Measurements from ENCODE around the gene STXBP6. TPM values are rescaled to one million over a fixed set of nuclear protein-coding genes. Genes with fewer than 3 reads are reported as not detected.
A peak's percentile ranks its signal among the peaks of the same experiment; 100 is the strongest.

The STXBP6 gene
- total RNA-seq, 1 donor from 2014 or later, result 27.1 TPM

DNA sequence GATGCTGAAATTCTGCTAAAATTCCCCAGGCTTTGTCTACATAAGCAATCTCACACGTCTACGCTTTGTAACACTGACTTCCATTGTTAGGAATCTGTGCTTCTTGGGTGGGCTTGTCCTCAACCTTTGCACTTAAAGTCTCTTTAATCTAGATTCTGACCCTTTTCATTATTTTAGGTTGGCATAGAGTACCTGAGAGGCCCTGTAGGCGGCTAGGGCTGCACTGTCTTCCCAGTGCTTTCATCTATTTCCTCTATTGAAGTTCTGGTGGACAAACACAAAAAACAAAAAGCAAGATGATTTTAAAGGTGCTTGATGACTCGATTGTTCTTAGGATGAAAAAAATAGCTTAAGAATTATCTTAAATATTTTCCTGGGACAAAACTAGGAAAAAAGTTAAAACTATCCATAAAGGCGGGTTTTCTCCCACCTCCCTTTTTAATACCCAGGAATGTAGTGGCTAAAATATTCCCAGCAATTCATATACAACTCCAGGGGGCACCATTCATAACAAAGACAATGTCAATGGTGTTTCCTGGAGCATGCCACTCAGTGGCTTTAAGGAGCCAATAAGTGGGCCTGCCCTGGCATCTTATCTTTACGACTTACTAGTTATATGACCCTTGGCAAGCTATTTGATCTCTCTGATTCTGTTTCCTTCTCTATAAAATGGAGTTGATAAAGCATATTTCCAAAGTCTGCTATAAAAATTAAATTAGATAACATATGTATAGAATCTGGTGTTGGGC lies 197.5 kb downstream of the STXBP6 start:
- peaks cover 2% of the 10 kb centered on the region for H3K9me3 Mint-ChIP-seq (ENCODE audit: unreplicated experiment)
- H3K36me3 Mint-ChIP-seq (ENCODE audit: low read depth, unreplicated experiment), result peaks cover 8% of the 10 kb centered on the region
- Histone ChIP-seq H3K27me3 (ENCODE audit: insufficient read depth, low read length) (no peaks in the 10 kb centered on the region), H3K4me2 (ENCODE audit: low read length) (no peak overlapping the region), H4K20me1 (ENCODE audit: insufficient read depth, low read length) (no peaks in the 10 kb centered on the region), H3K27ac (ENCODE audit: low read depth, low read length) (no peak overlapping the region), H3K9ac (ENCODE audit: low read length) (no peak overlapping the region), H3K4me1 (ENCODE audit: insufficient read depth, low read length) (peaks cover 4% of the 10 kb centered on the region), H2AFZ (ENCODE audit: low read depth, low read length) (no peak overlapping the region), H3K9me3 (ENCODE audit: insufficient read depth, low read depth, low read length) (no peaks in the 10 kb centered on the region), H3K4me3 (ENCODE audit: insufficient read depth, low read depth, low read length) (no peak overlapping the region), H3K36me3 (ENCODE audit: insufficient read depth, low read length) (no peaks in the 10 kb centered on the region), H3K79me2 (ENCODE audit: insufficient read depth, low read length) (no peaks in the 10 kb centered on the region)
- DNase-seq (ENCODE audit: low read depth), result no peak
- H3K4me1 Mint-ChIP-seq (ENCODE audit: low read depth, unreplicated experiment), result peaks cover 24% of the 10 kb centered on the region
- H3K27me3 Mint-ChIP-seq (ENCODE audit: low read depth, unreplicated experiment), result no peaks in the 10 kb centered on the region
- no peak overlapping the region for H3K4me3 Mint-ChIP-seq (ENCODE audit: unreplicated experiment)
- peak overlapping the region; percentile 6 for H3K27ac Mint-ChIP-seq (ENCODE audit: unreplicated experiment)
- FAIRE-seq, result no peak
- TF ChIP-seq, protein P1, sequence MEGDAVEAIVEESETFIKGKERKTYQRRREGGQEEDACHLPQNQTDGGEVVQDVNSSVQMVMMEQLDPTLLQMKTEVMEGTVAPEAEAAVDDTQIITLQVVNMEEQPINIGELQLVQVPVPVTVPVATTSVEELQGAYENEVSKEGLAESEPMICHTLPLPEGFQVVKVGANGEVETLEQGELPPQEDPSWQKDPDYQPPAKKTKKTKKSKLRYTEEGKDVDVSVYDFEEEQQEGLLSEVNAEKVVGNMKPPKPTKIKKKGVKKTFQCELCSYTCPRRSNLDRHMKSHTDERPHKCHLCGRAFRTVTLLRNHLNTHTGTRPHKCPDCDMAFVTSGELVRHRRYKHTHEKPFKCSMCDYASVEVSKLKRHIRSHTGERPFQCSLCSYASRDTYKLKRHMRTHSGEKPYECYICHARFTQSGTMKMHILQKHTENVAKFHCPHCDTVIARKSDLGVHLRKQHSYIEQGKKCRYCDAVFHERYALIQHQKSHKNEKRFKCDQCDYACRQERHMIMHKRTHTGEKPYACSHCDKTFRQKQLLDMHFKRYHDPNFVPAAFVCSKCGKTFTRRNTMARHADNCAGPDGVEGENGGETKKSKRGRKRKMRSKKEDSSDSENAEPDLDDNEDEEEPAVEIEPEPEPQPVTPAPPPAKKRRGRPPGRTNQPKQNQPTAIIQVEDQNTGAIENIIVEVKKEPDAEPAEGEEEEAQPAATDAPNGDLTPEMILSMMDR (IDR thresholded peaks at IDR 0.05; ENCODE audit: insufficient read depth, low read depth, low read length), result no peak
- TF ChIP-seq EZH2 (IDR thresholded peaks at IDR 0.05; ENCODE audit: insufficient read depth, low read length), result no peak

DNA sequence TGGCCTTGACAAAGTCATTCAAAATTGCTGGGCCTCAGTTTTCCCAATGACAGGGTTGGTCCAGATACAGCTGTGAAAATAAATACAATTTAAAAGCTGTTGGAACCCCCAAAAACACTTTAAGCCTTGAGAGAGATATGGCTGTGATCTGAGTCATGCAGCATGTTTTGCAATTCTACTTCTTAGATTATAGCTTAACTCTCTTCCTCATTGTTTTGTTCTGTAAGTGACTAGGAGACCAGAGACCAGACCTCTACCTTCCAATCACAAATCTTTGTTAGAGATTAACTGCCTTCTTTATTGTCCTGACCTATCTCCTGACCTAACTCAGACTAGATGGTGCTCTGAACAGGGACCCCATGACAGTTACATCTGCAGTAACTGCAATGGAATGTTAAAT lies 198.1 kb downstream of the STXBP6 start:
- H3K27ac Mint-ChIP-seq (ENCODE audit: unreplicated experiment), result no peak overlapping the region
- Histone ChIP-seq H3K9ac (ENCODE audit: low read length) (no peak overlapping the region), H3K27ac (ENCODE audit: low read depth, low read length) (no peak overlapping the region), H3K36me3 (ENCODE audit: insufficient read depth, low read length) (no peaks in the 10 kb centered on the region), H3K4me2 (ENCODE audit: low read length) (no peak overlapping the region), H3K79me2 (ENCODE audit: insufficient read depth, low read length) (no peaks in the 10 kb centered on the region), H2AFZ (ENCODE audit: low read depth, low read length) (no peak overlapping the region), H3K9me3 (ENCODE audit: insufficient read depth, low read depth, low read length) (no peaks in the 10 kb centered on the region), H4K20me1 (ENCODE audit: insufficient read depth, low read length) (no peaks in the 10 kb centered on the region), H3K4me1 (ENCODE audit: insufficient read depth, low read length) (peaks cover 4% of the 10 kb centered on the region), H3K27me3 (ENCODE audit: insufficient read depth, low read length) (no peaks in the 10 kb centered on the region), H3K4me3 (ENCODE audit: insufficient read depth, low read depth, low read length) (no peak overlapping the region)
- TF ChIP-seq EZH2 (IDR thresholded peaks at IDR 0.05; ENCODE audit: insufficient read depth, low read length), result no peak
- TF ChIP-seq, protein P1 (IDR thresholded peaks at IDR 0.05; ENCODE audit: insufficient read depth, low read depth, low read length), result no peak
- peaks cover 8% of the 10 kb centered on the region for H3K36me3 Mint-ChIP-seq (ENCODE audit: low read depth, unreplicated experiment)
- H3K9me3 Mint-ChIP-seq (ENCODE audit: unreplicated experiment), result peaks cover 2% of the 10 kb centered on the region
- FAIRE-seq (no peak), DNase-seq (ENCODE audit: low read depth) (no peak)
- H3K4me3 Mint-ChIP-seq (ENCODE audit: unreplicated experiment), result no peak overlapping the region
- peaks cover 26% of the 10 kb centered on the region for H3K4me1 Mint-ChIP-seq (ENCODE audit: low read depth, unreplicated experiment)
- H3K27me3 Mint-ChIP-seq (ENCODE audit: low read depth, unreplicated experiment), result no peaks in the 10 kb centered on the region

DNA sequence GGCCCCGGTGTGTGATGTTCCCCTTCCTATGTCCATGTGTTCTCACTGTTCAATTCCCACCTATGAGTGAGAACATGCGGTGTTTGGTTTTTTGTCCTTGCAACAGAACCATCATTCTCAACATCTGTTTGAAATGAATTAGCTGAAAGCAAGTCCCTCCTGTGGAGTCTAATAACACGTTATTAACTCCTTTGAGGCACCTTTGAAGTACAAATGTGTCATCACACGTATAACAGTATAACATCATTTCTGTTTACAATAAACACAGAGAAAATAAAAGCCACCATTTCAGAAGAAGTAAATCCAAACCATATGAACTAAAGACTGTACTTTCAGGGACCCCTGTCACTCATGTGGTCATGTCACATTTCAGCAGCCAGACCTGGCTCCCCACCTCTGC lies 198.5 kb downstream of the STXBP6 start:
- Histone ChIP-seq H3K4me1 (ENCODE audit: insufficient read depth, low read length) (peaks cover 4% of the 10 kb centered on the region), H3K27me3 (ENCODE audit: insufficient read depth, low read length) (no peaks in the 10 kb centered on the region), H3K79me2 (ENCODE audit: insufficient read depth, low read length) (no peaks in the 10 kb centered on the region), H3K36me3 (ENCODE audit: insufficient read depth, low read length) (no peaks in the 10 kb centered on the region), H3K9me3 (ENCODE audit: insufficient read depth, low read depth, low read length) (no peaks in the 10 kb centered on the region), H3K4me3 (ENCODE audit: insufficient read depth, low read depth, low read length) (no peak overlapping the region), H3K4me2 (ENCODE audit: low read length) (no peak overlapping the region), H3K9ac (ENCODE audit: low read length) (no peak overlapping the region), H3K27ac (ENCODE audit: low read depth, low read length) (no peak overlapping the region), H2AFZ (ENCODE audit: low read depth, low read length) (no peak overlapping the region), H4K20me1 (ENCODE audit: insufficient read depth, low read length) (no peaks in the 10 kb centered on the region)
- Mint-ChIP-seq H3K27ac (ENCODE audit: unreplicated experiment) (no peak overlapping the region), H3K4me1 (ENCODE audit: low read depth, unreplicated experiment) (peaks cover 26% of the 10 kb centered on the region), H3K4me3 (ENCODE audit: unreplicated experiment) (no peak overlapping the region), H3K9me3 (ENCODE audit: unreplicated experiment) (peaks cover 2% of the 10 kb centered on the region), H3K27me3 (ENCODE audit: low read depth, unreplicated experiment) (no peaks in the 10 kb centered on the region), H3K36me3 (ENCODE audit: low read depth, unreplicated experiment) (peaks cover 8% of the 10 kb centered on the region)
- FAIRE-seq (no peak), DNase-seq (ENCODE audit: low read depth) (no peak)
- TF ChIP-seq EZH2 (IDR thresholded peaks at IDR 0.05; ENCODE audit: insufficient read depth, low read length), result no peak
- TF ChIP-seq, protein P1 (IDR thresholded peaks at IDR 0.05; ENCODE audit: insufficient read depth, low read depth, low read length), result no peak

Measured in astrocyte (in vitro differentiated cells and primary cell).